Measurements from ENCODE around the gene CHKA. TPM values are rescaled to one million over a fixed set of nuclear protein-coding genes. Genes with fewer than 3 reads are reported as not detected.

The CHKA gene
- total and polyA plus RNA-seq, 9 of the 15 experiments (the other 6 are each of a cell fraction or from before 2014, with no cell fraction given): 3.6 to 37.0 (median 30.2) TPM

- TF ChIP-seq RBM15 (IDR thresholded peaks at IDR 0.05; ENCODE audit: insufficient read depth, low read length) (no peak), NCOA2 (IDR thresholded peaks at IDR 0.05; ENCODE audit: partially characterized antibody in 2 of 2) (no peak), ZC3H11A (IDR thresholded peaks at IDR 0.05; ENCODE audit: low read depth, low read length) (no peak), SAFB (IDR thresholded peaks at IDR 0.05; ENCODE audit: borderline replicate concordance, low read depth, low read length) (no peak), RBM22 (IDR thresholded peaks at IDR 0.05; ENCODE audit: low read depth, low read length, poor library complexity, severe bottlenecking) (peak; percentile 14), FOXJ3 (CRISPR knock-in tag; IDR thresholded peaks at IDR 0.05) (no peak), POLR2G (IDR thresholded peaks at IDR 0.05; ENCODE audit: low read depth, low read length) (peak; percentile 63; the same call in 1 of the 2 replicates), BDP1 (IDR thresholded peaks at IDR 0.05; ENCODE audit: insufficient read depth, insufficient read length) (no peak), PHB2 (IDR thresholded peaks at IDR 0.05; ENCODE audit: low read depth) (no peak), DIDO1 (tag; IDR thresholded peaks at IDR 0.05; ENCODE audit: low read depth) (no peak), RBM25 (IDR thresholded peaks at IDR 0.05; ENCODE audit: low read depth, low read length, severe bottlenecking) (no peak), ZNF146 (CRISPR knock-in tag; IDR thresholded peaks at IDR 0.05; ENCODE audit: unreplicated experiment) (no peak), ZBTB33 (CRISPR knock-in tag; IDR thresholded peaks at IDR 0.05) (peak; percentile 75), EGR1 (conservative IDR thresholded peaks at IDR 0.05) (no peak), RFX1 (IDR thresholded peaks at IDR 0.05) (no peak)
- TF ChIP-seq, protein P1, sequence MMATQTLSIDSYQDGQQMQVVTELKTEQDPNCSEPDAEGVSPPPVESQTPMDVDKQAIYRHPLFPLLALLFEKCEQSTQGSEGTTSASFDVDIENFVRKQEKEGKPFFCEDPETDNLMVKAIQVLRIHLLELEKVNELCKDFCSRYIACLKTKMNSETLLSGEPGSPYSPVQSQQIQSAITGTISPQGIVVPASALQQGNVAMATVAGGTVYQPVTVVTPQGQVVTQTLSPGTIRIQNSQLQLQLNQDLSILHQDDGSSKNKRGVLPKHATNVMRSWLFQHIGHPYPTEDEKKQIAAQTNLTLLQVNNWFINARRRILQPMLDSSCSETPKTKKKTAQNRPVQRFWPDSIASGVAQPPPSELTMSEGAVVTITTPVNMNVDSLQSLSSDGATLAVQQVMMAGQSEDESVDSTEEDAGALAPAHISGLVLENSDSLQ (IDR thresholded peaks at IDR 0.05): no peak
- TF ChIP-seq, protein P2, sequence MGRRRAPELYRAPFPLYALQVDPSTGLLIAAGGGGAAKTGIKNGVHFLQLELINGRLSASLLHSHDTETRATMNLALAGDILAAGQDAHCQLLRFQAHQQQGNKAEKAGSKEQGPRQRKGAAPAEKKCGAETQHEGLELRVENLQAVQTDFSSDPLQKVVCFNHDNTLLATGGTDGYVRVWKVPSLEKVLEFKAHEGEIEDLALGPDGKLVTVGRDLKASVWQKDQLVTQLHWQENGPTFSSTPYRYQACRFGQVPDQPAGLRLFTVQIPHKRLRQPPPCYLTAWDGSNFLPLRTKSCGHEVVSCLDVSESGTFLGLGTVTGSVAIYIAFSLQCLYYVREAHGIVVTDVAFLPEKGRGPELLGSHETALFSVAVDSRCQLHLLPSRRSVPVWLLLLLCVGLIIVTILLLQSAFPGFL (CRISPR knock-in tag; IDR thresholded peaks at IDR 0.05): no peak
Observed at GRCh38 chr11:68049509-68050370, 71.4 kb downstream of the CHKA start (continued).
